ENCODE data around the gene MAP3K5.

Gene MAP3K5

DNA sequence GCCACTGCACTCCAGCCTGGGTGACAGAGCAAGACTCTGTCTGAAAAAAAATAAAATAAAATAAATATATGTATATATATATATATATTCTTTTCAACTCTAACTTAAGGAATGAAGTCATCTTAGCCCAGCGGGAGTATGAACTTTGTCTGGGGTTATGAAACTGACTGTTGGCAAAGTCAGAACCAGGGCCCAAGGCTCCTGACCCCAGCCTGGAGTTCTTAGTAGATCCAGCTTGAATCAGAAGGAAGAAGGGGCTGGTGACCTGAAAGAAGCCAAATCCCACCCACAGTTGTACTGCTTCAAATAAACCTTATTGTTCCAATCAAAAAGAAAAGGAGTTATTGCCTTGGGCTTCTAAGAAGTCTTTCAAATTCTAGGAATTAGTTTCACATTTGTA lies 158.9 kb downstream of the MAP3K5 start:
- no peak overlapping the region for H3K9ac ChIP-seq (ENCODE audit: low read length)
- no peaks in the 10 kb centered on the region for H3K27me3 ChIP-seq (ENCODE audit: control insufficient read depth, insufficient read depth, low read length)
- peaks cover 3% of the 10 kb centered on the region for H3K36me3 ChIP-seq (ENCODE audit: control insufficient read depth, insufficient read depth, low read length)
- no peak overlapping the region for H3K4me3 ChIP-seq (ENCODE audit: low read length)
- H3K4me1 ChIP-seq (ENCODE audit: control insufficient read depth, insufficient read depth, low read length): no peaks in the 10 kb centered on the region
- H3K27ac ChIP-seq (ENCODE audit: low read depth, low read length): no peak overlapping the region

DNA sequence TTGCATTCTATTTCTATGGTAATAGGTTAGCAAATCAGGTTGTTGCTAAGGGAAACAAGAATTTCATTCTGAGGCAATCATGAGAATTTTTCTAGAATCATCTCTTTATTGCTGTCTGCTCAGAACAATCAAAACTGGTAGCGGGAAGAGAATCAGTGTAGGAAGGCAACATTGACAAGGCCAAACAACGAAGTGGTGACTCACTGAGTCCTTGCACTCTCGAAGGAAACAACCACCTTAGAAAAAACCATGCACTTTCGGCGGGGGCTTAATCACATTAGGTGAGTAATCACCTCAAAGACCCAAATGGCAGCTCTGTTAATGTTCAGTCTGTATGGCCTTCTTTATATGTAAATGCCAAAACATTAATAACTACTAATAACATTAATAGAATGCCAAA lies 163.3 kb downstream of the MAP3K5 start:
- Histone ChIP-seq H3K27me3 (ENCODE audit: control insufficient read depth, insufficient read depth, low read length) (no peaks in the 10 kb centered on the region), H3K9ac (ENCODE audit: low read length) (no peak overlapping the region), H3K4me3 (ENCODE audit: low read length) (no peak overlapping the region), H3K4me1 (ENCODE audit: control insufficient read depth, insufficient read depth, low read length) (no peaks in the 10 kb centered on the region), H3K27ac (ENCODE audit: low read depth, low read length) (no peak overlapping the region), H3K36me3 (ENCODE audit: control insufficient read depth, insufficient read depth, low read length) (no peaks in the 10 kb centered on the region)

DNA sequence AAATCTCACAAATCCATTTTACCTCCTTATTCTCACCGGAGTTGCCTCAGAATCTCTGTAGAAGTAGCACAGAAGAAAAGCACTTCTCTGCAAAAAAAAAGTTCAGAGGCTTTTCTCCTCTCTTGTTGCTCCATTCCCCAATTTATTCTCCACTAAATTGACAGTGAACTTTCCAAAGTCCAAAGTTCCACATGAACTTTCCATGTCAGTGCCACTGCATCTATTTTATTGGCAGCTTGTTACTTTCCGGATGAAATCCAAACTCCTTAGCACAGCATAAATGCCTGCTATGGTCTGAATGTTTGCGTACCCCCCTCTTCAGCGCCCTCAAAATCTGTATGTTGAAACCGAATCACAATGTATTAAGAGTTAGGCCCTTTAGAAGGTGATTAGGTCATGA lies 165.1 kb downstream of the MAP3K5 start:
- H3K27ac ChIP-seq (ENCODE audit: low read depth, low read length): no peak overlapping the region
- no peak overlapping the region for H3K4me3 ChIP-seq (ENCODE audit: low read length)
- H3K4me1 ChIP-seq (ENCODE audit: control insufficient read depth, insufficient read depth, low read length): no peaks in the 10 kb centered on the region
- H3K9ac ChIP-seq (ENCODE audit: low read length): no peak overlapping the region
- no peaks in the 10 kb centered on the region for H3K27me3 ChIP-seq (ENCODE audit: control insufficient read depth, insufficient read depth, low read length)
- peaks cover 4% of the 10 kb centered on the region for H3K36me3 ChIP-seq (ENCODE audit: control insufficient read depth, insufficient read depth, low read length)

DNA sequence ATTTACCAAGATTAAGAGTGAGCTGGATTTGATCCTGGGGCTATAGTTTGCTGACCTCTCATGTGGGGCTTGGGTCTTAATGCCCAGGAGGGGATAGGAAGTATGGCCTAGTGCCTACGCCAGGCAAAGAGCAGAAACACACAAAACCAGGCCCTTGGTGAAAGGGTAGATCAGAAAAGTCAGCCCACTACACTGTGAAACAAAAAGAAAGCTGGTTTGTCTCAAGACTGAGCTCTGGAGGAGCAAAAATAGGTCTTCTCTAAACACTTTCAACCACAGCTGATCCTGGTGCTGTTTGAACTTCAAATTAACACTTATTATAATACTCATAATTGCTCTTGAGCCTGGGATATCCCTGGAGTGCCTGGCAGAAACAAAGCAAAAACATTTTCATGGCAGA lies 167.0 kb downstream of the MAP3K5 start:
- peaks cover 4% of the 10 kb centered on the region for H3K36me3 ChIP-seq (ENCODE audit: control insufficient read depth, insufficient read depth, low read length)
- no peak overlapping the region for H3K9ac ChIP-seq (ENCODE audit: low read length)
- H3K27me3 ChIP-seq (ENCODE audit: control insufficient read depth, insufficient read depth, low read length): no peaks in the 10 kb centered on the region
- H3K4me1 ChIP-seq (ENCODE audit: control insufficient read depth, insufficient read depth, low read length): no peaks in the 10 kb centered on the region
- H3K4me3 ChIP-seq (ENCODE audit: low read length): no peak overlapping the region
- H3K27ac ChIP-seq (ENCODE audit: low read depth, low read length): no peak overlapping the region

DNA sequence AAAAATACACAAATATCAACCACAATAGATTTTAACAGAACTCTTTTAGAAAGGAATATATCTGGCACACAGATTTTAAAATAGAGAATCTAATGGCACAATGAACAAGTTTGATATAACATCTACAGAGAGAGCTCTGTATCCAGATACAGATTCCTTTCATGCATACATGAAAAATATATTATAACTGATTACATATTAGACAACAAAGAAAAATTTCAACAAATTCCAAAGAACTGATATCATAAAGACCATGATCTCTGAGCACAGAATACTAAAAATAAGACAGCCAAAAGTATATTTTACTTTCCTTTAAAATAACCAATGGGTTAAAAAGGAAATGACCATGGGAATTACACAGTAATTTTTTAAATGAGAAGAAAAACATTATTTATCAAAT lies 167.9 kb downstream of the MAP3K5 start:
- H3K4me1 ChIP-seq (ENCODE audit: control insufficient read depth, insufficient read depth, low read length): no peaks in the 10 kb centered on the region
- H3K27ac ChIP-seq (ENCODE audit: low read depth, low read length): no peak overlapping the region
- H3K9ac ChIP-seq (ENCODE audit: low read length): no peak overlapping the region
- no peak overlapping the region for H3K4me3 ChIP-seq (ENCODE audit: low read length)
- peaks cover 4% of the 10 kb centered on the region for H3K36me3 ChIP-seq (ENCODE audit: control insufficient read depth, insufficient read depth, low read length)
- H3K27me3 ChIP-seq (ENCODE audit: control insufficient read depth, insufficient read depth, low read length): no peaks in the 10 kb centered on the region

DNA sequence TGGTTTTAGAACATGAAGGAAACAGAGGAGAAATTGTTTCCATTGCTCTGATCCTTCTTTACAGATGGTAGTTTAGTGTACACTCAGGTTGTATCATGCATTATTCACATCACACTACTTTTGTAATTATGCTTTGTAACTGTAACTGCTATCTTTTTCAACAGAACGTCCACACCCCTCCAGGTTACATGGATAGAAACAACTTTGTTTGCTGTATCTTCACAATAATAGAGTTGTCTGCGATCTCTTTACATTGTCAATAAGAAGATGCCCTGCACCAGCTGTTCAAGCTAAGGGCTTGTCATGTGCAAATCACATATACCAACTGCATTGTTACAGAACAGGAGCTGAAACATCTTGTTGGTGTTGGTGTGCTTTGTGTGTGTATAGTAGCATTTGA lies 174.2 kb downstream of the MAP3K5 start:
- H3K27ac ChIP-seq (ENCODE audit: low read depth, low read length): no peak overlapping the region
- H3K4me1 ChIP-seq (ENCODE audit: control insufficient read depth, insufficient read depth, low read length): no peaks in the 10 kb centered on the region
- H3K27me3 ChIP-seq (ENCODE audit: control insufficient read depth, insufficient read depth, low read length): no peaks in the 10 kb centered on the region
- H3K9ac ChIP-seq (ENCODE audit: low read length): no peak overlapping the region
- H3K36me3 ChIP-seq (ENCODE audit: control insufficient read depth, insufficient read depth, low read length): peaks cover 7% of the 10 kb centered on the region
- no peak overlapping the region for H3K4me3 ChIP-seq (ENCODE audit: low read length)

DNA sequence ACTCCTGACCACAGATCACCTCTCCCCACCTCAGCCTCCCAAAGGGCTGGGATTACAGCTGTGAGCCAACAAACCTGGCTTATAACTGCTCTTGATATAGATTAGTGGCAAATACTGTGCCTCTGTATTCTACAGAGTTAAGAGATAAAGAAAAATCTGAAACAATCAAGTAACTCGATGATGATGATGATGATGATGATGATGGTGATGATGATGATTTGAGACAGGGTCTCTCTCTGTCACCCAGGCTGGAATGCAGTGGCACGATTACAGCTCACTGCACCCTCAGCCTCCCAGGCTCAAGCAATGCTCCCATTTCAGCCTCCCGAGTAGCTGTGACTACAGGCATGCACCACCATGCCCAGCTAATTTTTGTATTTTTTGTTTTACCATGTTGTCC lies 175.8 kb downstream of the MAP3K5 start:
- H3K27me3 ChIP-seq (ENCODE audit: control insufficient read depth, insufficient read depth, low read length): no peaks in the 10 kb centered on the region
- H3K4me3 ChIP-seq (ENCODE audit: low read length): no peak overlapping the region
- no peak overlapping the region for H3K27ac ChIP-seq (ENCODE audit: low read depth, low read length)
- peaks cover 3% of the 10 kb centered on the region for H3K36me3 ChIP-seq (ENCODE audit: control insufficient read depth, insufficient read depth, low read length)
- H3K4me1 ChIP-seq (ENCODE audit: control insufficient read depth, insufficient read depth, low read length): no peaks in the 10 kb centered on the region
- H3K9ac ChIP-seq (ENCODE audit: low read length): no peak overlapping the region

DNA sequence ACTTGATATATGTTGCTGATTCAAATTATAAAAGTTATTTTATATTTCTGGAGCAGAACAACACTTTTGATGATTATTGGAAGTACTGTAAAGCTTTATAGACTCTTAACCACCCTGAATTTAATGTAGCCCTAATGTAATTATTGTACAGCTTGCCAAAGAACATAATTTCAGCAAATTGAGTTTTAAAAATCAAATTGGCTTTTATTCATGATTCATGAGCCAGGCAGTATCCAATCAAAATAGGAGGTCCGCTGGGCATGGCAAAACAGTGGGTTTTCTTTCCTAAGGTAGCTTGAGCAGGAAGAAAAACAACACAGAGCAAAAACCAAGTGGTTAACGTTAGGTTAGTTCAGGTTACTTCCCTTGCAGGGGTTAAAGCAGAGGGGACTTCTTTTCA lies 177.3 kb downstream of the MAP3K5 start:
- Histone ChIP-seq H3K4me1 (ENCODE audit: control insufficient read depth, insufficient read depth, low read length) (no peaks in the 10 kb centered on the region), H3K36me3 (ENCODE audit: control insufficient read depth, insufficient read depth, low read length) (peaks cover 3% of the 10 kb centered on the region), H3K27ac (ENCODE audit: low read depth, low read length) (no peak overlapping the region), H3K27me3 (ENCODE audit: control insufficient read depth, insufficient read depth, low read length) (no peaks in the 10 kb centered on the region), H3K4me3 (ENCODE audit: low read length) (no peak overlapping the region), H3K9ac (ENCODE audit: low read length) (no peak overlapping the region)

DNA sequence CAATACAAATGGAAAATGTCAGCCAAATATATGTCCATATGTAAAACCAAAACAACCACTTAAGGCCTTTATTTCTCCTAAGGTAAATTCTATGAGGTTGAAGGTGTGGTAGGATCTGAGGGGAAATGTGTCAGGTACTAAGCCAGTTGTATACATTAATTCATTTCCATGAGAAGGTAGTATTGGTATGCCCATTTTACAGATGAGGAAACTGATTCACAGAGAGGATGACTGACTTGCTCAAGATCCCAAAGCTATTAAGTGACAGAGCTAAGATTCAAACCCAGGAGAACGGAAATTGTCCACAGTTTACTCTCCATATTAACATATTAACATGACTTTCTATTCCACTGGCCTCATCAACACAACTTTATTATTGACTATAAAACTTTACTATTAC lies 177.9 kb downstream of the MAP3K5 start:
- peaks cover 3% of the 10 kb centered on the region for H3K36me3 ChIP-seq (ENCODE audit: control insufficient read depth, insufficient read depth, low read length)
- no peak overlapping the region for H3K27ac ChIP-seq (ENCODE audit: low read depth, low read length)
- no peak overlapping the region for H3K9ac ChIP-seq (ENCODE audit: low read length)
- H3K4me3 ChIP-seq (ENCODE audit: low read length): no peak overlapping the region
- H3K4me1 ChIP-seq (ENCODE audit: control insufficient read depth, insufficient read depth, low read length): no peaks in the 10 kb centered on the region
- H3K27me3 ChIP-seq (ENCODE audit: control insufficient read depth, insufficient read depth, low read length): no peaks in the 10 kb centered on the region

DNA sequence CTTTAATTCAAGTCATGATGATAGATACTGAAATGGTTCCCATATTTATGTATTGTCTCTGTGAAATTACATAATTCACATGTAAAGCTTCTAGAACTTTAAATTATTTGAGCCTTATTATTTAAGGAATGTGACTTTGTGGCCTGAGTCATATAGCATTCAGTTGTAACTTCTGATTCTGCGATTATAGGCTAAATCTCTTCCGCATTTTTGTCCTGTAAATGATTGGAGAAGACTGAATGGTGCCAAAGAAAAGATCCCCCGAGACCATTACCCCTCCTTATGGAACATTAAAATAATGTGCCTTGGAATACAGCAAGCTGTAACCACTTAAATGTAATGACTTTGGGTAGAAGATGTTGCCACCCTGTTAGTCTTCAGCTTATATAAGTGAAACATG lies 178.8 kb downstream of the MAP3K5 start:
- Histone ChIP-seq H3K9ac (ENCODE audit: low read length) (no peak overlapping the region), H3K27ac (ENCODE audit: low read depth, low read length) (no peak overlapping the region), H3K27me3 (ENCODE audit: control insufficient read depth, insufficient read depth, low read length) (no peaks in the 10 kb centered on the region), H3K36me3 (ENCODE audit: control insufficient read depth, insufficient read depth, low read length) (peaks cover 3% of the 10 kb centered on the region), H3K4me1 (ENCODE audit: control insufficient read depth, insufficient read depth, low read length) (no peaks in the 10 kb centered on the region), H3K4me3 (ENCODE audit: low read length) (no peak overlapping the region)

DNA sequence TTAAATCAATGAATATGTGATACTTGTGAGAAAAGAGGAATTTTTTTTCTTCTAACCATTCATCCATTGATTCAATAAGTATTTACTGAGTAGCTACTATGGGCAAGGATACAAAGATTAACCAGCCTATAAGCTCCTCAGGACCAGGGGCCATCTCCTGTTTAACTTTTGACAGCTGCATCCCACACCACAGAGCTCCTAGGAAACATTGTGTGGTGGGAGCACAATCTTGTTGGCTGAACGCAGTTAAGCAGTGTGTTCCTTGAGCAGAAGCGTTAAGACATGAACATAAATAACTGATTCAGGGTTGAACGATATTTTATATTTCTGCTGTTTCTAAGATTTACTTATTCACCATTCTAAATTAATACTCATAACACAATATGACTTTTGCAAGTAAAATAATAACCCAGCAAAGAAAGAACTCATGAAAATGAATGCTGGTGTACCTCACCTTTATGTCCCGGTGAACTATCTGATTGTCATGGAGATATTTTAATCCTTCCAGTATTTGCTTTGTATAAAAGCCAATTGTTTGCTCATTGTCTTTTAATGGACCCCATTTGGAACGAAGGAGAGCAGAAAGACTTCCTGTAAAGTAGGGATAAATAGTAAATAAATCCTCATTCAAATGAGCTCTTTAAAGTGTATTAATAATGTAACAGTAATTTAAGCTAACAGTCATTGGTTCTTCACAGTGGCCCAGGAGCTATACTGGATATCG lies 179.4 kb downstream of the MAP3K5 start:
- no peak overlapping the region for H3K9ac ChIP-seq (ENCODE audit: low read length)
- H3K4me3 ChIP-seq (ENCODE audit: low read length): no peak overlapping the region
- H3K27me3 ChIP-seq (ENCODE audit: control insufficient read depth, insufficient read depth, low read length): no peaks in the 10 kb centered on the region
- peaks cover 3% of the 10 kb centered on the region for H3K36me3 ChIP-seq (ENCODE audit: control insufficient read depth, insufficient read depth, low read length)
- no peaks in the 10 kb centered on the region for H3K4me1 ChIP-seq (ENCODE audit: control insufficient read depth, insufficient read depth, low read length)
- H3K27ac ChIP-seq (ENCODE audit: low read depth, low read length): no peak overlapping the region

DNA sequence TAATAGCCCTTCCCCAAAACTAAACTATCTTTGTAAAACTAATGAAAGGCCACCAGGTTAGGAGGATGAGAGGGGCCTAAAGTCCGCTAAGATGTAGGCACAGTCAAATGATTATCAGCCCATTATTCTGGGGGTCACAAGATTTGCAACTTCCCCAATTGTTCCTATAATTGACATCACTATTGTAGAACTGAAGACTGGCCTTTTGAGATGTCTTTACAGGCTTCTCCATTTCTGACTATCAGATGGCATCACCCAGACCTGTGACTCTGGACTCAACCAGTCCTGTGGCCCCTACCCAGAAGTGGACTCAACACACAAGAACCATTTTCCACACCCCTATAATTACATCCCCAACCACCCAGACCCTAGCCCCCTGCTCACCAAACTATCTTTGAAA lies 180.5 kb downstream of the MAP3K5 start:
- H3K36me3 ChIP-seq (ENCODE audit: control insufficient read depth, insufficient read depth, low read length): peaks cover 3% of the 10 kb centered on the region
- H3K27ac ChIP-seq (ENCODE audit: low read depth, low read length): no peak overlapping the region
- no peaks in the 10 kb centered on the region for H3K27me3 ChIP-seq (ENCODE audit: control insufficient read depth, insufficient read depth, low read length)
- H3K4me3 ChIP-seq (ENCODE audit: low read length): no peak overlapping the region
- no peaks in the 10 kb centered on the region for H3K4me1 ChIP-seq (ENCODE audit: control insufficient read depth, insufficient read depth, low read length)
- no peak overlapping the region for H3K9ac ChIP-seq (ENCODE audit: low read length)

DNA sequence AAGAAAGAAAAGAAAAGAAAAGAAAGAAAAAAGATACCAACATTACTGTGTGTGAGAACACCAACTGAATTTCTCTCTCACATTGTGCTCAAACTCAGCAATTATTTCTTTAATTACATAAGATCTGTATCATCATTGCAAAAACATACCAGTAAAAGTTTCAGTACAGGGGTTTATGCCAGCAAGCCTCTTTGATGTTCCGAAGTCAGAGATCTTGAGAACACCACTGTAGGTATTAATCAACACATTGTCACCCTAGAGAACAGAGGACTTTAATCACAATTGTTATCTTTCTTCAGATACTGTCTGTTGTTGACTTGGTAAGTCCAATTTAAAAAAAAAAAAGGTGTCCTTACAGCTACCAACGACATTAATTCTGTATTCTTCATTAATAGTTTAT lies 181.1 kb downstream of the MAP3K5 start:
- no peaks in the 10 kb centered on the region for H3K27me3 ChIP-seq (ENCODE audit: control insufficient read depth, insufficient read depth, low read length)
- H3K4me3 ChIP-seq (ENCODE audit: low read length): no peak overlapping the region
- peaks cover 3% of the 10 kb centered on the region for H3K36me3 ChIP-seq (ENCODE audit: control insufficient read depth, insufficient read depth, low read length)
- H3K4me1 ChIP-seq (ENCODE audit: control insufficient read depth, insufficient read depth, low read length): no peaks in the 10 kb centered on the region
- H3K27ac ChIP-seq (ENCODE audit: low read depth, low read length): no peak overlapping the region
- no peak overlapping the region for H3K9ac ChIP-seq (ENCODE audit: low read length)
